Measurements from ENCODE around the gene APOC3. TPM values are rescaled to one million over a fixed set of nuclear protein-coding genes. Genes with fewer than 3 reads are reported as not detected.

Gene APOC3
- total and polyA plus RNA-seq, 10 of the 15 experiments (the other 5 are each of a cell fraction or from before 2014, with no cell fraction given): 1.9 TPM; not detected in 9

DNA sequence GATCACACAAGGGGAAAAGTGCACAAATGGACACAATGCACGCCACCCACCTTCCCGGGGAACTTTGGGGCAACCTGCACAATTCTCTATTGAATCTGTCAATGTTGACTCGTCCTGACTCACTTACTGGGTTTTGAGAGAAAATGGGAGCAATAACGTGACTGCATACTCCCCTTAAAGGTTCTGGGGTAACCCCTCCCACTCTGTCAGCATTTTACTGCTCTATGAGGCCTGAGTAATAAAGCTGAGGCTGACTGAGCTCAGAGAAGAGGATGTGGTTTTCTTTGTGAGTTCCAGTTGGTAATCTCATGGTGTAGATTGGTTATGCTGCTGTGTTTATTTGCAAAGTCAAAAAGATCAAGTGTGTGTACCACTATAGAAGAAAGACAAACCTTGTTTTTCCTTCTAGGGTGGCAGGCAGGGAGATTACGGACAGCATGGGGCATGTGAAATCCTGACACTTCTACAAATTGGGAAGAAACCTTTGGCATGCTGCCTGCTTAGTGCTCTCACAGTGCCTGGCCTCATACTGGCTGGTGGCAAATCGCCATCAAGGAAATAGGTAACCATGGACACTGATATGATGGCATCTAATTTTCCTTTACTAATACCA, 23.9 kb downstream of the APOC3 start (continued):
- TF ChIP-seq, protein P1, sequence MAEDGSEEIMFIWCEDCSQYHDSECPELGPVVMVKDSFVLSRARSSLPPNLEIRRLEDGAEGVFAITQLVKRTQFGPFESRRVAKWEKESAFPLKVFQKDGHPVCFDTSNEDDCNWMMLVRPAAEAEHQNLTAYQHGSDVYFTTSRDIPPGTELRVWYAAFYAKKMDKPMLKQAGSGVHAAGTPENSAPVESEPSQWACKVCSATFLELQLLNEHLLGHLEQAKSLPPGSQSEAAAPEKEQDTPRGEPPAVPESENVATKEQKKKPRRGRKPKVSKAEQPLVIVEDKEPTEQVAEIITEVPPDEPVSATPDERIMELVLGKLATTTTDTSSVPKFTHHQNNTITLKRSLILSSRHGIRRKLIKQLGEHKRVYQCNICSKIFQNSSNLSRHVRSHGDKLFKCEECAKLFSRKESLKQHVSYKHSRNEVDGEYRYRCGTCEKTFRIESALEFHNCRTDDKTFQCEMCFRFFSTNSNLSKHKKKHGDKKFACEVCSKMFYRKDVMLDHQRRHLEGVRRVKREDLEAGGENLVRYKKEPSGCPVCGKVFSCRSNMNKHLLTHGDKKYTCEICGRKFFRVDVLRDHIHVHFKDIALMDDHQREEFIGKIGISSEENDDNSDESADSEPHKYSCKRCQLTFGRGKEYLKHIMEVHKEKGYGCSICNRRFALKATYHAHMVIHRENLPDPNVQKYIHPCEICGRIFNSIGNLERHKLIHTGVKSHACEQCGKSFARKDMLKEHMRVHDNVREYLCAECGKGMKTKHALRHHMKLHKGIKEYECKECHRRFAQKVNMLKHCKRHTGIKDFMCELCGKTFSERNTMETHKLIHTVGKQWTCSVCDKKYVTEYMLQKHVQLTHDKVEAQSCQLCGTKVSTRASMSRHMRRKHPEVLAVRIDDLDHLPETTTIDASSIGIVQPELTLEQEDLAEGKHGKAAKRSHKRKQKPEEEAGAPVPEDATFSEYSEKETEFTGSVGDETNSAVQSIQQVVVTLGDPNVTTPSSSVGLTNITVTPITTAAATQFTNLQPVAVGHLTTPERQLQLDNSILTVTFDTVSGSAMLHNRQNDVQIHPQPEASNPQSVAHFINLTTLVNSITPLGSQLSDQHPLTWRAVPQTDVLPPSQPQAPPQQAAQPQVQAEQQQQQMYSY (CRISPR knock-in tag; IDR thresholded peaks at IDR 0.05): no peak
- TF ChIP-seq, protein P2, sequence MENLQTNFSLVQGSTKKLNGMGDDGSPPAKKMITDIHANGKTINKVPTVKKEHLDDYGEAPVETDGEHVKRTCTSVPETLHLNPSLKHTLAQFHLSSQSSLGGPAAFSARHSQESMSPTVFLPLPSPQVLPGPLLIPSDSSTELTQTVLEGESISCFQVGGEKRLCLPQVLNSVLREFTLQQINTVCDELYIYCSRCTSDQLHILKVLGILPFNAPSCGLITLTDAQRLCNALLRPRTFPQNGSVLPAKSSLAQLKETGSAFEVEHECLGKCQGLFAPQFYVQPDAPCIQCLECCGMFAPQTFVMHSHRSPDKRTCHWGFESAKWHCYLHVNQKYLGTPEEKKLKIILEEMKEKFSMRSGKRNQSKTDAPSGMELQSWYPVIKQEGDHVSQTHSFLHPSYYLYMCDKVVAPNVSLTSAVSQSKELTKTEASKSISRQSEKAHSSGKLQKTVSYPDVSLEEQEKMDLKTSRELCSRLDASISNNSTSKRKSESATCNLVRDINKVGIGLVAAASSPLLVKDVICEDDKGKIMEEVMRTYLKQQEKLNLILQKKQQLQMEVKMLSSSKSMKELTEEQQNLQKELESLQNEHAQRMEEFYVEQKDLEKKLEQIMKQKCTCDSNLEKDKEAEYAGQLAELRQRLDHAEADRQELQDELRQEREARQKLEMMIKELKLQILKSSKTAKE (IDR thresholded peaks at IDR 0.05; ENCODE audit: low read depth, poor library complexity, severe bottlenecking): peak; percentile 42
- TF ChIP-seq SPI1 (IDR thresholded peaks at IDR 0.05; ENCODE audit: borderline replicate concordance, insufficient read depth, low read depth, low read length) (peak; percentile 73; the same call in 1 of the 2 replicates), MEF2A (IDR thresholded peaks at IDR 0.05; ENCODE audit: insufficient read depth, low read depth, low read length) (no peak), NR2F1 (conservative IDR thresholded peaks at IDR 0.05) (peak; percentile 37; the same call in 1 of the 2 replicates), SMAD1 (IDR thresholded peaks at IDR 0.05; ENCODE audit: low read depth, partially characterized antibody) (no peak), EP300 (IDR thresholded peaks at IDR 0.05; ENCODE audit: borderline replicate concordance in 1 of 2, control insufficient read depth in 1 of 2, low read depth in 2 of 2, low read length in 2 of 2) (peak; percentile 79 to 84), RFX5 (IDR thresholded peaks at IDR 0.05; ENCODE audit: low read depth, low read length) (no peak), CBX3 (IDR thresholded peaks at IDR 0.05; ENCODE audit: borderline replicate concordance, low read depth) (no peak), NR2C1 (IDR thresholded peaks at IDR 0.05) (no peak), ZNF622 (IDR thresholded peaks at IDR 0.05) (no peak), BHLHE40 (IDR thresholded peaks at IDR 0.05; ENCODE audit: borderline replicate concordance in 1 of 2, low read depth in 2 of 2, low read length in 1 of 2) (peak; percentile 49 to 78; a peak in 2 of 4 replicates), EED (IDR thresholded peaks at IDR 0.05; ENCODE audit: low read depth) (peak; percentile 20; the same call in 1 of the 2 replicates), TCF12 (IDR thresholded peaks at IDR 0.05; ENCODE audit: low read depth, low read length) (no peak), DPF2 (IDR thresholded peaks at IDR 0.05) (0 out of 2 replicates have a peak, but pooled peaks have one; percentile 67), CBFB (IDR thresholded peaks at IDR 0.05; ENCODE audit: low read depth) (peak; percentile 84)
- TF ChIP-seq, protein P3, sequence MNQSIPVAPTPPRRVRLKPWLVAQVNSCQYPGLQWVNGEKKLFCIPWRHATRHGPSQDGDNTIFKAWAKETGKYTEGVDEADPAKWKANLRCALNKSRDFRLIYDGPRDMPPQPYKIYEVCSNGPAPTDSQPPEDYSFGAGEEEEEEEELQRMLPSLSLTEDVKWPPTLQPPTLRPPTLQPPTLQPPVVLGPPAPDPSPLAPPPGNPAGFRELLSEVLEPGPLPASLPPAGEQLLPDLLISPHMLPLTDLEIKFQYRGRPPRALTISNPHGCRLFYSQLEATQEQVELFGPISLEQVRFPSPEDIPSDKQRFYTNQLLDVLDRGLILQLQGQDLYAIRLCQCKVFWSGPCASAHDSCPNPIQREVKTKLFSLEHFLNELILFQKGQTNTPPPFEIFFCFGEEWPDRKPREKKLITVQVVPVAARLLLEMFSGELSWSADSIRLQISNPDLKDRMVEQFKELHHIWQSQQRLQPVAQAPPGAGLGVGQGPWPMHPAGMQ (IDR thresholded peaks at IDR 0.05; ENCODE audit: borderline replicate concordance): no peak
- TF ChIP-seq, protein P4, sequence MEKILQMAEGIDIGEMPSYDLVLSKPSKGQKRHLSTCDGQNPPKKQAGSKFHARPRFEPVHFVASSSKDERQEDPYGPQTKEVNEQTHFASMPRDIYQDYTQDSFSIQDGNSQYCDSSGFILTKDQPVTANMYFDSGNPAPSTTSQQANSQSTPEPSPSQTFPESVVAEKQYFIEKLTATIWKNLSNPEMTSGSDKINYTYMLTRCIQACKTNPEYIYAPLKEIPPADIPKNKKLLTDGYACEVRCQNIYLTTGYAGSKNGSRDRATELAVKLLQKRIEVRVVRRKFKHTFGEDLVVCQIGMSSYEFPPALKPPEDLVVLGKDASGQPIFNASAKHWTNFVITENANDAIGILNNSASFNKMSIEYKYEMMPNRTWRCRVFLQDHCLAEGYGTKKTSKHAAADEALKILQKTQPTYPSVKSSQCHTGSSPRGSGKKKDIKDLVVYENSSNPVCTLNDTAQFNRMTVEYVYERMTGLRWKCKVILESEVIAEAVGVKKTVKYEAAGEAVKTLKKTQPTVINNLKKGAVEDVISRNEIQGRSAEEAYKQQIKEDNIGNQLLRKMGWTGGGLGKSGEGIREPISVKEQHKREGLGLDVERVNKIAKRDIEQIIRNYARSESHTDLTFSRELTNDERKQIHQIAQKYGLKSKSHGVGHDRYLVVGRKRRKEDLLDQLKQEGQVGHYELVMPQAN (conservative IDR thresholded peaks at IDR 0.05): no peak
- TF ChIP-seq, protein P5, sequence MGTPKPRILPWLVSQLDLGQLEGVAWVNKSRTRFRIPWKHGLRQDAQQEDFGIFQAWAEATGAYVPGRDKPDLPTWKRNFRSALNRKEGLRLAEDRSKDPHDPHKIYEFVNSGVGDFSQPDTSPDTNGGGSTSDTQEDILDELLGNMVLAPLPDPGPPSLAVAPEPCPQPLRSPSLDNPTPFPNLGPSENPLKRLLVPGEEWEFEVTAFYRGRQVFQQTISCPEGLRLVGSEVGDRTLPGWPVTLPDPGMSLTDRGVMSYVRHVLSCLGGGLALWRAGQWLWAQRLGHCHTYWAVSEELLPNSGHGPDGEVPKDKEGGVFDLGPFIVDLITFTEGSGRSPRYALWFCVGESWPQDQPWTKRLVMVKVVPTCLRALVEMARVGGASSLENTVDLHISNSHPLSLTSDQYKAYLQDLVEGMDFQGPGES (IDR thresholded peaks at IDR 0.05): no peak
